ENCODE measurements around the gene HMCN1.
"Not testable (repeated sequence)": the region's sequence is repeated elsewhere in the genome, so short reads cannot be mapped to it uniquely, and the experiment has no call there.

HMCN1 gene

DNA sequence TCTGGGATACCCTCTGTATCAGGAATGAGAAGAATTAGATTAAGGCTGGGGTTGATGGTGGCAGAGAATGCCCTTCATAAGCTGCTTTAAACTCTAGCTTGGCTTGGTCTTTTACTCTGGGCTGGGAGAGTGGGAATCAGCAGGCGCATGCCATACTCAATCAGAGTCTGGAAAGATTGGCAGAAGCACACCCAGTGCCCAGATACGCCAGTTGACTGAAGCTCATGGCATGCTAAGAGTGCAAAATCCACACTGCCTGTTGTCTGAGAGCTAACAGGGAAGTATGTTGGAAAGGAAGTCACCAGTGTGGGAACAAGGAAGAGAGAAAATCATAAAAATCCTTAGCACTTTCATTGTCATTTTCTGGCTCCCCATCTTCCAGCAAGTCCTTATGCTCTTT lies 53.0 kb downstream of the HMCN1 start:
- TF ChIP-seq ZFX (IDR thresholded peaks at IDR 0.05) = no peak
- TF ChIP-seq, protein P1, sequence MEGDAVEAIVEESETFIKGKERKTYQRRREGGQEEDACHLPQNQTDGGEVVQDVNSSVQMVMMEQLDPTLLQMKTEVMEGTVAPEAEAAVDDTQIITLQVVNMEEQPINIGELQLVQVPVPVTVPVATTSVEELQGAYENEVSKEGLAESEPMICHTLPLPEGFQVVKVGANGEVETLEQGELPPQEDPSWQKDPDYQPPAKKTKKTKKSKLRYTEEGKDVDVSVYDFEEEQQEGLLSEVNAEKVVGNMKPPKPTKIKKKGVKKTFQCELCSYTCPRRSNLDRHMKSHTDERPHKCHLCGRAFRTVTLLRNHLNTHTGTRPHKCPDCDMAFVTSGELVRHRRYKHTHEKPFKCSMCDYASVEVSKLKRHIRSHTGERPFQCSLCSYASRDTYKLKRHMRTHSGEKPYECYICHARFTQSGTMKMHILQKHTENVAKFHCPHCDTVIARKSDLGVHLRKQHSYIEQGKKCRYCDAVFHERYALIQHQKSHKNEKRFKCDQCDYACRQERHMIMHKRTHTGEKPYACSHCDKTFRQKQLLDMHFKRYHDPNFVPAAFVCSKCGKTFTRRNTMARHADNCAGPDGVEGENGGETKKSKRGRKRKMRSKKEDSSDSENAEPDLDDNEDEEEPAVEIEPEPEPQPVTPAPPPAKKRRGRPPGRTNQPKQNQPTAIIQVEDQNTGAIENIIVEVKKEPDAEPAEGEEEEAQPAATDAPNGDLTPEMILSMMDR (conservative IDR thresholded peaks at IDR 0.05) = no peak
- no peak overlapping the region for H3K27ac ChIP-seq

DNA sequence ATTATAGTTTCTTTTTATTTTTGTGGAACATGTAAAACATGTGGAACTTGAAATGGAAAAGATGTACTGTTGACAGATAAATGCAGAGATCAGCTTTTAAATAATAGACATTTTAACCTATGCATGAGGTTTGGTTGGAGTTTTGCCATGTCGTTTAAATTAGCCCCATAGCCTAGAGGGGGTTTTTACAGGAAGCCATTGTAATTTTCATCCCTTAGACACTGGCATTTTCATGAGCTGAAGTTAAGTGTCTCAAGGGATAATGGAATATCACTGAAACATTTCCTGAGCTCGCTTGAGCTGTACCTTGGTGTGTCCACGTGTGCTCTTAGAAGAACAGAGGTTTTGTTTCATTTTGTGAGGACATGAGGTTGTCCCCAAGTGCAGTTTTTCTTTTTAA lies 54.2 kb downstream of the HMCN1 start:
- H3K27ac ChIP-seq = no peak overlapping the region
- no peak for TF ChIP-seq ZFX (IDR thresholded peaks at IDR 0.05)
- TF ChIP-seq, protein P1 (conservative IDR thresholded peaks at IDR 0.05) = no peak

DNA sequence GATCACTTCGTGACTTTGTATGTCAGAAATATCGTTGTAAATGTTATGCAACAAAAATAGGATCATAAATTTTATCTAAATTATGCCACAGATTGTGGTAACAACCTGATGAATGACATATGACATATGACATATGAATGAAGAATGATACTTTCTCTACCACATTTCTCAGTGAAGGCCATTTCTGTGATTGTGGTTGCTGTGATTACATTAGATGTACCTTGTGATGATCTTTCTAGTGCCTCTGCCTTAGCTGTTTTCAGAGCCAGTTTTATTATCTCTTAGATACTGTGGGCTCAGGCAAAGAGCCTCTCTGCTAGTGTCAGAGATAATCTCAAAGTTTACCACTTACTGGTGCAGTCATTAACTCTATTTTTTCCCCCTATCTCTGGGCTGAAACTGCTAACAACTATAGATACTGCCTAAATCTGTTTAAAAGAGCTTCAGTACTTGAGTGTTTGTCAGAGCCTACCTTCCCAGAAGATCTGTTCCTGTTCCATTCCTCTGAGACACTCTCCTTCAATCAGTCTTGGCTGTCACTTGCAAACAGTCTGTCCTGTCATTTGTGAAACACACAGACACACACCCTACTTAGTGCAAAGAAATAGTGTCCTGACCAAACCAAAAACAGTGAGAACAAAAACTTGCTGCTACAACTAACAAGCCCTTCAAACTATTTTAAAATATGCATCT lies 55.5 kb downstream of the HMCN1 start:
- TF ChIP-seq, protein P1 (conservative IDR thresholded peaks at IDR 0.05) = no peak
- TF ChIP-seq ZFX (IDR thresholded peaks at IDR 0.05) = no peak
- no peak overlapping the region for H3K27ac ChIP-seq

DNA sequence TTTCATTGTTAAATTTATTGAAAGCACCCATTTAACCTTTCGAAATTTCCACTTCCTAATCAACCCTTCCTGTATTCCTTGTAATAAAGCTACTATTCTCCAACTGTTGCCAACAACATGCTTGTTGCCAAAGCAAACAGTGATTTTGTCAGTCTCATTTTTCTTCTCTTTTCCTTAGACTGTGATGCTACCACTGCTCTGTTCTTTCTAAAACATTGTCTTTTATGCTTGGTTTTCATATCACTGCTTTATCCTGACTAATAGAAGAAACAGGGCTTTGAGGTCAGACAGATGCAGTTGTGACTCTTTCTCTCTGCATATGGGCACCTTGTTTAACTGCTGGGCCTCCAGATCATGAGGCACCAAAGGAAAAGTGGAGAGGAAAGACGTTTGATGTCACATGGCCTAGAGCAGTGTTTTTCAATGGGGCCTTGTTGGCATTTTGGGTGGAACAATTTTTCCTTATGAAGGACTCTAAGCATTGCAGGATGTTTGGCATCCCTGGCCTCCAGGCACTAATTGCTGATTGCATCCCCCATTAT lies 56.1 kb downstream of the HMCN1 start:
- TF ChIP-seq ZFX (IDR thresholded peaks at IDR 0.05) = no peak
- TF ChIP-seq, protein P1 (conservative IDR thresholded peaks at IDR 0.05) = no peak
- H3K27ac ChIP-seq = no peak overlapping the region

DNA sequence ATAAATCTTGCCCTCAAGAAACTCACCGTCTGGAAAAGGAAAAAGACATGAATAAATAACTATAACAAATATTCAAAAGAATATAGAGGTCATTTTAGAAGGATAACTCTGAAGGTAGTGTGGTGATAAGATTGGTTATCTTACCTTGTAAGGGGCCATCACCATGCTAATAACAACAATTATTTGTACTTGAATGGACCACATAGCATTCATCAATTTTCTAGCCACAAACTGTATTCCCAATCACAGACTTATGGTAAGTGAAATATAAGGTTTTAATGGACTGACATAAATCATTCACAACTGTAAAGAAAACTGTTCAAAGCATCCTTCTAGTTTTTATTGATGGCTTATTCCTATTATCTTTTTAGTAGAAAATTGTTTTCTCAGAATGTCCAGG lies 57.8 kb downstream of the HMCN1 start:
- TF ChIP-seq, protein P1 (conservative IDR thresholded peaks at IDR 0.05) = no peak
- no peak for TF ChIP-seq ZFX (IDR thresholded peaks at IDR 0.05)
- no peak overlapping the region for H3K27ac ChIP-seq

DNA sequence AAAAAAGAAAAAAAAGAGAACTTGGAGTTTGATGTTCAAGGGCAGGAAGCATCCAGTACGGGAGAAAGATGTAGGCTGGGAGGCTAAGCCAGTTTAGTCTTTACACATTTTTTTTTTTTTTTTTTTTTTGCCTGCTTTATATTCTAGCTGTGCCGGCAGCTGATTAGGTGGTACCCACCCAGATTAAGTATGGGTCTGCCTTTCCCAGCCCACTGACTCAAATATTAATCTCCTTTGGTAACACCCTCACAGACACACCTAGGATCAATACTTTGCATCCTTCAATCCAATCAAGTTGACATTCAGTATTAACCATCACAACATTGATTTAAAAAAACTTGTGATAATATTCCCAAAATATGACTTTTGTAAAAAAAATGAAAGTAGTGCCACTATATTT lies 60.3 kb downstream of the HMCN1 start:
- not testable (repeated sequence) for H3K27ac ChIP-seq

DNA sequence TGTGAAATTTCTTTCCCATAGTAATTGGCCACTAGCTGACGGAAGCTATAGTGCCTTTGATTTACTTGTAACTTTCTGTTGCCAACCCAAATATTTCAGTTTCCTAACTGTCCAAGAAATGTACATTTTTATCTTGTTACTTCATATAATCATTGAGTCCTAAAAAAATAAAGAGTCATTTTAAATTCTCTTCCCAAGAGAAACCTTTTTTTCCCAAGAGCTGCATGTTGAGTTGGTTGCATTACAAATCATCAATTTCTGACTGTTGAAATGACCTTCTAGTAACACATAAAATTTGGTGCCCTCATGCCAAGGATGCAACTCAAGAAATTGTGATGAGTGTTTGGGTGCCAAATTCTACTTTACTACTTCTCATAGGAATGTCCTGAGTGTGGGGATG lies 61.0 kb downstream of the HMCN1 start:
- no peak overlapping the region for H3K27ac ChIP-seq
- TF ChIP-seq, protein P1 (conservative IDR thresholded peaks at IDR 0.05) = no peak
- no peak for TF ChIP-seq ZFX (IDR thresholded peaks at IDR 0.05)

DNA sequence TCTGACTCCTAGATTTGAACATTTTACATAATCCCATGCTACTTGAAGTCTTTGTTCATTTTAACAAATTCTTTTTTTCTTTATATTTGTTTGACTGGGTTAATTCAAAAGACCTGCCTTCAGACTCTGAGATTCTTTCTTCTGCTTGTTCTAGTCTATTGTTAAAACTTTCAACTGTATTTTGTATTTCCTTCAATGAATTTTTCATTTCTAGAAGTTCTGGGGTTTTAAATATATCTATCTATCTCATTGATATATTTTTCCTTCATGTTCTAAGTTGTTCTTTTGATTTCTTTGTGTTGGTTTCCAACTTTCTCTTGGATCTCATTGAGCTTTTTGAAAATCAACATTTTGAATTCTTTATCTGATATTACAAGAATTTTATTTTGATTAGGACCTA lies 64.3 kb downstream of the HMCN1 start:
- TF ChIP-seq, protein P1 (conservative IDR thresholded peaks at IDR 0.05) = no peak
- no peak for TF ChIP-seq ZFX (IDR thresholded peaks at IDR 0.05)
- no peak overlapping the region for H3K27ac ChIP-seq

All from C4-2B (cell line).